Testis (tissue), 2 donors: ENCODE results near the gene THSD7A.

Source experiments
- POLR2A ChIP-seq: fragments of 450-650 bp; IDR thresholded peaks from one replicate; pipeline ENCODE4 v1.6.1; 2017; ENCODE audit warnings: antibody characterized with exemption, mild to moderate bottlenecking, moderate library complexity
- TF ChIP-seq, protein P1 (sequence below), 3 experiments: fragments of 450-650 bp in 2 of 3; fragments of 200-600 bp in 1 of 3; sonication (generic) in 1 of 3; IDR thresholded peaks; one replicate each; pipeline ENCODE4 v1.5.1; 2016 to 2019; ENCODE audit warnings: antibody characterized with exemption in 3 of 3, mild to moderate bottlenecking in 2 of 3, moderate library complexity in 1 of 3

DNA sequence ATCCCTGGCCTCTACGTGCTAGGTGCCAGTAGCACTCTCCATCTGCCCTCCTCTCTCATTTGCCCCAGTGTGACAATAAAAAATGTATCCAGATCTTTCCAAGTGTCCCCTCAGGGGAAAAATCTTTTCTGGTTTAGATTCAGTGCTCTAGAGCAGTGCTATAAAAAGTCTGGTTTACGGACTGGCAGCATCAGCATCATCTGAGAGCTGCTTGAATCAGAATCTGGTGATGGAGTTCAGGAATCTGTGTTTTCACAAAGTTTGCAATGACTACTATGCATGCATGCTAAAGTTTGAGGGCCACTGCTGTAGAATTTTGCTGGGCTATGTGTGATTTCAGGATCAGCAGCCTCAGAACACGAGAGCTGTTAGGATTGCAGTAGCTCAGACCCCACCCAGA, 501.8 kb downstream of the THSD7A start:
- TF ChIP-seq, protein P1, sequence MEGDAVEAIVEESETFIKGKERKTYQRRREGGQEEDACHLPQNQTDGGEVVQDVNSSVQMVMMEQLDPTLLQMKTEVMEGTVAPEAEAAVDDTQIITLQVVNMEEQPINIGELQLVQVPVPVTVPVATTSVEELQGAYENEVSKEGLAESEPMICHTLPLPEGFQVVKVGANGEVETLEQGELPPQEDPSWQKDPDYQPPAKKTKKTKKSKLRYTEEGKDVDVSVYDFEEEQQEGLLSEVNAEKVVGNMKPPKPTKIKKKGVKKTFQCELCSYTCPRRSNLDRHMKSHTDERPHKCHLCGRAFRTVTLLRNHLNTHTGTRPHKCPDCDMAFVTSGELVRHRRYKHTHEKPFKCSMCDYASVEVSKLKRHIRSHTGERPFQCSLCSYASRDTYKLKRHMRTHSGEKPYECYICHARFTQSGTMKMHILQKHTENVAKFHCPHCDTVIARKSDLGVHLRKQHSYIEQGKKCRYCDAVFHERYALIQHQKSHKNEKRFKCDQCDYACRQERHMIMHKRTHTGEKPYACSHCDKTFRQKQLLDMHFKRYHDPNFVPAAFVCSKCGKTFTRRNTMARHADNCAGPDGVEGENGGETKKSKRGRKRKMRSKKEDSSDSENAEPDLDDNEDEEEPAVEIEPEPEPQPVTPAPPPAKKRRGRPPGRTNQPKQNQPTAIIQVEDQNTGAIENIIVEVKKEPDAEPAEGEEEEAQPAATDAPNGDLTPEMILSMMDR (IDR thresholded peaks at IDR 0.05), result no peak
- TF ChIP-seq POLR2A, result no peak
